DMS153 treated with DMSO at 0.1 percent for 48 hours (cell line): ENCODE measurements around the gene XPR1.

Experiments used
- DNase-seq: peaks from one replicate; lab custom pipeline; 2025; ENCODE audit not compliant: unreplicated experiment; lab: John Stamatoyannopoulos, UW

XPR1 gene

GRCh38 chr1:180631766-180632325 is at the start of gene XPR1:
XPR1 (plus strand) TSS chr1:180632022; CDS start chr1:180632202, 180 bp downstream.
- DNase-seq = peak; percentile 98

GRCh38 chr1:180584869-180585268 is 47.0 kb upstream of the XPR1 start:
- DNase-seq = no peak

- DNase-seq = no peak
Measured at GRCh38 chr1:180585994-180586359, 45.8 kb upstream of the XPR1 start.

GRCh38 chr1:180586671-180587155 is 45.1 kb upstream of the XPR1 start:
- peak; percentile 98 for DNase-seq

GRCh38 chr1:180588121-180588520 is 43.7 kb upstream of the XPR1 start:
- no peak for DNase-seq

GRCh38 chr1:180590889-180591288 is 40.9 kb upstream of the XPR1 start:
- no peak for DNase-seq

- DNase-seq = no peak
Measured at GRCh38 chr1:180593382-180593781, 38.4 kb upstream of the XPR1 start.

GRCh38 chr1:180594723-180595122 is 37.1 kb upstream of the XPR1 start:
- peak; percentile 92 for DNase-seq

- no peak for DNase-seq
Measured at GRCh38 chr1:180595966-180596365, 35.9 kb upstream of the XPR1 start.

- no peak for DNase-seq
Measured at GRCh38 chr1:180597520-180597919, 34.3 kb upstream of the XPR1 start.

GRCh38 chr1:180598333-180598974 is 33.4 kb upstream of the XPR1 start:
- no peak for DNase-seq

- DNase-seq = no peak
Measured at GRCh38 chr1:180600343-180600742, 31.5 kb upstream of the XPR1 start.

GRCh38 chr1:180601512-180601911 is 30.3 kb upstream of the XPR1 start:
- DNase-seq = no peak

- DNase-seq = no peak
Measured at GRCh38 chr1:180603223-180603849, 28.5 kb upstream of the XPR1 start.

GRCh38 chr1:180603850-180604226 is 28.0 kb upstream of the XPR1 start:
- DNase-seq = no peak

- no peak for DNase-seq
Measured at GRCh38 chr1:180606155-180606554, 25.7 kb upstream of the XPR1 start.

GRCh38 chr1:180609643-180610555 is 21.9 kb upstream of the XPR1 start:
- no peak for DNase-seq

- DNase-seq = no peak
Measured at GRCh38 chr1:180610556-180611015, 21.2 kb upstream of the XPR1 start.

- peak; percentile 32 for DNase-seq
Measured at GRCh38 chr1:180611016-180611930, 20.5 kb upstream of the XPR1 start.

GRCh38 chr1:180612632-180613031 is 19.2 kb upstream of the XPR1 start:
- no peak for DNase-seq
